Stimulated activated CD4-positive, alpha-beta T cell treated with anti-CD3 and anti-CD28 coated beads, Interleukin-4, amount 100 ng/mL, for 48 hours (primary cell): ENCODE data around the gene CHD2.

ENCODE experiments used
- DNase-seq, 2 donors: peaks; one replicate each; pipeline ENCODE4 v3.0.0-alpha.2; 2020; ENCODE audit warnings: low read depth in 2 of 2

The CHD2 gene

DNA sequence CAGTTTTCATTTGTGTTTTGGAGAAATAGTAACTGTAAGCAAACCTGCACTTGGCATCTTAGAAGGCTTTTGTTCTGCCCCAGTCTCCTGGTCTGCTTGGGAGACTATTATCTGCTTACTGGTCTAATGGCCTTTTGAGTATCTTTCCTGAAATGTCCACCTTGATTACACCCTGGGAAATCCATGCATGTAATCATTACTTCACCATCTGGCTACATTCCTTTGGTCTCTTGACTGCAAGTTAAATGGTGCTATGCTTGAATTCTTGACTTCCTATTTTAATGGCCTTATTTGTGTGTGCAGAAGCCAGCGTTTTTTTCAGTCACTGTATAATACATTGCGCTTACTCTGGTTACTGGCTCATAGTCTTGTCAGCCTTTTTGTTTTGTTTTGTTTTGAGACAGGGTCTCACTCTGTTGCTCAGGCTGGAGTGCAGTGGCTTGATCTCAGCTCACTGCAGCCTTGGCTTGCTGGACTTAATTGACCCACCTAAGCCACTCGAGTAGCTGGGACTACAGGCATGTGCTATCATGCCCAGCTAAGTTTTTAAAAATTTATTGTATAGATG is 30.0 kb downstream of the CHD2 start:
- no peak for DNase-seq

GRCh38 chr15:92930776-92931175 is 30.7 kb downstream of the CHD2 start:
- DNase-seq: no peak

DNA sequence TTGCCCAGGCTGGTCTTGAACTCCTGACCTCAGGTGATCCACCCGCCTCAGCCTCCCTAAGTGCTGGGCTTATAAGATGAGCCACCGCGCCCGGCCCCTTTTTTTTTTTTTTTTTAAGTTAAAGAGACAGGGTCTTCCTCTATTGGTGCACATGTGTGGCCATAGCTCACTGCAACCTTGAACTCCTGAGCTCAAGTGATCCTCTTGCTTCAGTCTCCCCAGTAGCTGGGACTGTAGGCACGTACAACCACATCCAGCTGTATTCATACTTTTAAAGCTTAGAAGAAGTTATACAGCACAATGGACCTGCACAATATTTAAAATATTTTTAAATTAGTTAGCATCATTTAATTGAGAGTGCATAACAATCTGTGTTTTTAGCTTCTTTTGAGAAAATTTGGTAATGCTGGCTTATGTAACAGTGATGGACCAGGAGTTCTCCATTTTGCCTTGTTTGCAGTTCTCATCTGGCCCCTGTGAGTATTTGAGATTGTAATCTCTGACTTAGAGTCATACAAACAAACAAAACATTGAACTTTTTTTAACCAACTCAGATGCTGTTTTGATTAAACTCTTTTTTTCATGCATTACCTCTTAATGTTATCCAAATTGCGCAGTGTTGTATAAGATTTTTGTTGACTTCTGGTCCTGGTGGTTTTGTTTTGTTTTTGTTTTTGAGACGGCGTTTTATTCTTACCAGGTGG is 33.0 kb downstream of the CHD2 start:
- no peak for DNase-seq

- DNase-seq: no peak
Measured at GRCh38 chr15:92933831-92934230, 33.7 kb downstream of the CHD2 start.

DNA sequence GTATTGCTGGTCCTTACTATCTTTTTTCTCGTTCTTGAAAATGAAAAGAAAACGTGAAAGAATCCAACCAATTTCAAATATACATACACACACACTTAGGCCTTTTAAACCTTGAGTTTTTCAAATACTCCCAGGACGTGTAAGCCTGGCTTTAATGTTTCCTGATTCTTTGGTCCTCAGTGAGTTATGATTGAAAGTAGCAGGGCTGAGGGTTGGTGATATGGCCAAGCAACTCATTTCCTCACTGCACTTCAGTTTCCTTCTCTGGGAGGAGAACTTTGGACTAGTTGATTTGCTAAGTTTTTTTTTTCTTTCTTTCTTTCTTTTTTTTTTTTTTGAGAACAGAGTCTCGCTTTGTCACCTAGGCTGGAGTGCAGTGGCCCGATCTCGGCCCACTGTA is 34.6 kb downstream of the CHD2 start:
- DNase-seq: no peak

GRCh38 chr15:92936138-92936537 is 36.0 kb downstream of the CHD2 start:
- DNase-seq: no peak

DNA sequence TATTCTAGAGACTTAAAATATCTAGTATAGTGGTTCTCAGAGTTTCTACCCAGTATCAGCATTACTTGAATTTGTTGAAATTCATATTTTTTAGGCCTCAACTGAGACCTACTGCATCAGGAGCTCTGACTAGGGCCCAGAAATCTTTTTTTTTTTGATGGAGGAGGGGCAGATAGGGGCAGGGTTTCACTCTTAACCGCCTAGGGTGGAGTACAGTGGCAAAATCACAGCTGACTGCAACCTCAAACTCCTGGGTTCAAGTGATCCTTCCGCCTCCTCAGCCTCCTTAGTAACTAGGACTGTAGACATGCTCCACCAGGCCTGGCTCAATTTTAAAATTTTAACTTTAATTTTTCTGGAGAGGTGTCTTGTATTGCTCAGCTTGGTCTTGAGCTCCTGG is 36.6 kb downstream of the CHD2 start:
- no peak for DNase-seq

- DNase-seq: no peak
Measured at GRCh38 chr15:92937901-92938300, 37.8 kb downstream of the CHD2 start.

- no peak for DNase-seq
Measured at GRCh38 chr15:92938387-92938786, 38.3 kb downstream of the CHD2 start.

DNA sequence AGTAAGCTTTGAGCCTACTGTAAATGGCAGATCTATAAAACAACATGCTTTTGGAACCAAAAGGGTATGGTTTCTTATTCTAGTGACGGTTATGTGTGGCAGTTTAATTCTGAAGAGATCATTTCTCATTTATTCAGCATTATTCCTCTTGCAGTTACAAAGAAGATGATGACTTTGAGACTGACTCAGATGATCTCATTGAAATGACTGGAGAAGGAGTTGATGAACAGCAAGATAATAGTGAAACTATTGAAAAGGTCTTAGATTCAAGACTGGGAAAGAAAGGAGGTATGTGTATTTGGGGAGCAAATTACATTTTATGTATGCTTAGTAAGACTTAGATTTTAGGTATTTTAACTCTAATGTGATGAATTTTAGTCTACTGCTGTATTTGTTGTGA is 41.5 kb downstream of the CHD2 start:
- DNase-seq: no peak

- DNase-seq: no peak
Measured at GRCh38 chr15:92942706-92943105, 42.6 kb downstream of the CHD2 start.

- DNase-seq: no peak
Measured at GRCh38 chr15:92943581-92943980, 43.5 kb downstream of the CHD2 start.

DNA sequence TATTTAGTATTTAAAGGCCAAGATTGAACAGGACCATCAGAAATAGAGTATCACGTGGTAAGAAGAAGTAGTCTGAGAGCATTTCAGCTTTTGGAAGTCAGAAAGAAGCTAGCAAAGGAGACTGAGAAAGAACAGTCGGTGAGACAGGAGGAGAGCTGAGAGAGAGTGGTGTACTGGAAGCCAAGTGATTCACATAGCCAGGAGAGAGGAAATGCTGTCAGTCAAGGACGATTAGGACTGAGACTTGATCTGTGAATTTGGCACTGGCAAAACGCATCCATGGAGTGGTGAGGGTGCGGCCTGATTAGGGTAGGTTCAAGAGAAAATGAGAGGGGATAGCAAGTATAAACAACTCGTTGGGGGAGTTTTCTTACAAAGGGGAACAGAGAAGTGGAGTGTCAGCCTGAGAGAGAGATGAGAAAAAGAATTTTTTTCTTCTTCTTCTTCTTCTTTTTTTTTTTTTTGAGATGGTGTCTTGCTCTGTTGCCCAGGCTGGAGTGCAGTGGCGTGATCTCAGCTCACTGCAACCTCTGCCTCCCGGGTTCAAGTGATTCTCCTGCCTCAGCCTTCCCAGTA is 44.9 kb downstream of the CHD2 start:
- no peak for DNase-seq

DNA sequence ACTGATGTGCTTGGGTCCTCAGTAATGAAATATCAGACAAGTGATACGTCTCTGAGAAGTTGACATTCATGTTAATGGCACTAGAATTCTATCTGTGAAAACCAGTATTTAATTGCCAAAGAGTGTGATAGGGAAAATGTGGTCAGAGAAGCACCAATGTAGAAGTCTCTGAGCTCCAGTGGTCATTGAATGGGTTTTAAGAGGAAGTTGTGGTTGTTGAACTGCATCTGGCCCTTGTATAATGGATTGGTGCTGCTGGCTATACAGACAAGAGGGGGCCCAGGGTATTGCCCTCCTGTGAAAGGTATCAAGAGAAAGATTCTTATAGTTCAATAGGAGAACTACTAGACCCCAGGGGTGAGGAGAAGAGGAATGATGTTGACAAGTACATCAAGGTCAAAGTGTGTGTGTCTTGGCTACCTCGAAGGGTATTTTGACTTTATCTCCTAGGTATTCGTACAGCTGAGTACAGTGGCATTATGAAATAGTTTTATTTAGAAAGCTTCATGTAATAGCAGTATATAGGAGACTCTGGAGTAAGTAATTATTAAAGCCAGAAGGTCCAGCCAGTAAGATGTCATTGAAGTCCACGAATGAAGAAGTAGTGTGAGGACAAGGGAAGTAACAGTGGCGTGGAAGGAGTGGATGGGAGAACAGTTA is 47.1 kb downstream of the CHD2 start:
- DNase-seq: no peak

- DNase-seq: no peak
Measured at GRCh38 chr15:92949604-92950249, 49.6 kb downstream of the CHD2 start.

DNA sequence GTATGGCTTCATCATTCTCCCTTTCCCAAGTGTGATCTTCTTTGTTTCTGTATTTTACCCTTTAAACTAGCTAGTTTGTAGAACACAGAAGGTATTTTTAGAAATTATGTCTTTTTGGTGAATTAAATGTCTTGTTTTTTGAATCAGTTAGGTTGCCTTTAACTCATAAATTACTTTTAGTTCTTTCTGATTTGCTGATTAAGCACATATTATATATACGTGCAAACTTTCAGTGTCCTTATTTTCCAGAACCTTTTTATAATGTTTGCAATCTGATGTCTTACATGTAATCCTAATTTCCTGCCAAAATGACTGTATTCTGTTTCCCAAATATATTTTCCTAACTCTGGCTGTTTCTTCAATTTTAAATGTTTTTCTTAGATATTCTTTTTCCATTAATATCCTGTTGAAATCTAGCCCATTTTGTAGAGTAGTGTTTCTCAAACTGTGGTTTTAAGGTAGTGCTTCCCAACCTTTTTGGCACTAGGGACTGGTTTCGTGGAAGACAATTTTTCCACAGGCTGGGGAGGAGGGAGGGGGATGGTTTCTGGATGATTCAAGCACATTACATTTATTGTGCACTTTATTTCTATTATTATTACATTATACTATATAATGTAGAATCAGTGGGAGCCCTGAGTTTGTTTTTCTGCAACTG is 51.8 kb downstream of the CHD2 start:
- no peak for DNase-seq

DNA sequence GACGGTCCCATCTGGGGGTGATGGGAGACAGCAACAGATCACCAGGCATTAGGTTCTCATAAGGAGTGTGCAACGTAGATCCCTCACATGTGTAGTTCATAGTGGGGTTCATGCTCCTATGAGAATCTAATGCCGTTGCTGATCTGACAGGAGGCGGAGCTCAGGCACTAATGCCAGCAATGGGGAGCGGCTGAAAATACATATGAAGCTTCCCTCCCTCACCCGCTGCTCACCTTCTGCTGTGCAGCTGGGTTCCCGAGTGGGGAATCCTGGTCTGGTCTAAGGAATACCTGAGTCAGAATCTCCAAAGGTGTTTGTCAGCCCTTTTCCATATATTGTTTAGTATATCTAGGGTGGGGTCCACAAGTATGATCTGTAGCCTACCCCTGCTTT is 52.3 kb downstream of the CHD2 start:
- no peak for DNase-seq

DNA sequence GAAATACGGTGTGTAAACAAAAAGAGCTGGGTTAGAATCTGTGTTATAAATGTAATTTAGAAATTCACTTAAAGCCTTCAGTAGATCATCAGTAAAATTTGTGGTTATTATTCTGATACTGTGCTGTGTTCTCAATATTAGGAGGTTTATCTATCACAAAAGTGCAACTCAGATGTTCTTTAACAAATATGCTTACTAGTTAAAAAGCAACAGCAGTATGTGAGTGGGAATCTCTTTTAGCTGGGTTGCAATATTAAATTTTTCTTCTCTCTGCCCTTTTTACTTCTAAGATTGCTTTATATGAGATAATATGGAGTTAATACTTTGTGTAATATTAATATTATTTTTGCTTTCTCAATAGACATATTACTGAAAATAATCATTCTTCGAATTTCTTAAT is 53.4 kb downstream of the CHD2 start:
- no peak for DNase-seq

DNA sequence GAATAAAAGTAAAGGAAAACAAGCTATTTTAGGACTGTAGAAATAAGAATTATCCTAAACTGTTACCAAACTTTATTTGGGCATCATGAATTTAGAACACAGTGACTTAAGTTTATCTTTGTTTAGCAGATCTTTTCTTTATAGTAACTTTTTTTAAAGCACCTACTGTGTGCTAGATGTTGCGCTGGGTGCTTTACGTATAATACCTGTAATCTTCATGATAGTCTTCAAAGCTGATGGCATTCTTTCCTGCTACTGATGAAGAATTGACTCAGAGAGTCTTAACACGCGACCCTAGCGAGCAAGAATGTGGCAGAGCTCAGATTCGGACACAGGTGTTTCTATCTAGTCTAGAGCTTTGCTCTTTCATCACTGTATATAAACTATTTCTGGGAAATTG is 53.9 kb downstream of the CHD2 start:
- DNase-seq: no peak

GRCh38 chr15:92954578-92954977 is 54.5 kb downstream of the CHD2 start:
- no peak for DNase-seq

GRCh38 chr15:92955706-92956105 is 55.6 kb downstream of the CHD2 start:
- no peak for DNase-seq

DNA sequence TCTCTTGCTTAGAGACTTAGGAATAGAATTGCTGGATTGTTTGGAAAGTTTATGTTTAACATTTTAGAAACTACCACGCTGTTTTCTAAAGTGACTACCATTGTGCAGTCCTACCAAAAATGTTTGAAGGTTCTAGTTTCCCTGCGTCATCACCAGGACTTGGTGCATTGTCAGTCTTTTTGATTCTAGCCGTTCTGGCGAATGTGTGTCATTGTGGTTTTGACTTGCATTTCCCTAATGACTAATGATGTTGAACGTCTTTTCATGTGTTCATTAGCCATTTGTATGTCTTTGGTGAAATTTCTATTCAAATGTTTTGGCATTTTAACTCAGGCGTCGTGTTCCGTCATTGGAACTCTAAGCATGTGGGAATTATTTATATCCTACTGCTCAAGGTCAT is 58.0 kb downstream of the CHD2 start:
- DNase-seq: peak; percentile 4 to 41
